ENCODE measurements around the gene EPOP. TPM values are rescaled to one million over a fixed set of nuclear protein-coding genes. Genes with fewer than 3 reads are reported as not detected.

The EPOP gene
- total and polyA plus RNA-seq, 2 of the 13 experiments (the other 11 are each of a cell fraction or from before 2014, with no cell fraction given): 14.7 to 37.8 TPM

DNA sequence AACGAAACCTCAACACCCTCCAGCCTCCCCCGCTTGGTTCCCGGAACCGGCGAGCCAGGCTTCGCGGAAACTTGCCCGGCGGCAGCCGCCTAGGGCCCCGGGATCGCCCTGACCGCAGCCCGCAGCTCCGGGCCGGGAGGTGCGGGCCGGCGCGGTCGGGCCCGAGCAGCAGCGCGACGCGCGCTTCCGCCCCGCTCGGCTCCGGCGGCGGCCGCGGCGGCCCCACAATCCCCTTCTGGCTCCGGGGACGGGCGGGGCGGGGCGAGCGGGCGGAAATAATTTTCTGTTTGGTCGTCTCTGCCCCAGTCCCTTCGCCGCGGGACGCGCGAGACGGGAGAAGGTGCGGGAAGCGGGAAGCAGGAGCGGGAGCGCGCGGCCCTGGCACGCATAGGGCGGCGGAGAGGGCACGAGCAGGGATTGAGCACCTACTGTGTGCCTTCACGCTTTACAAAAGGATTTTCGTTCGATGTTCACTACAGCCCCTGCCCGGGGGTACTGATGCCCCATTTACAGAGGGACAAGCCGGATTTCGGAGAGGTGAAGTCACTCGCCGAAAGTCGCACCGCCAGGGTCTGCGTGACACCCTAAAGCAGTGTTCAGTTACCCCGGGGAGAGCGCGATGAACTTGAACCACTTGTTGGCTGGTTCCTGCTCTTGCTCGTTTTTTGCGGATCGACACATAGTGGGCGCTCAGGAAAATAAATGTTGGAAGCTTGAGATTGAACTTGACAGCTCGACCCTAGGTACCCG is 27.6 kb upstream of the EPOP start (continued):
- TF ChIP-seq WIZ (CRISPR knock-in tag; IDR thresholded peaks at IDR 0.05) (no peak), AKAP8 (CRISPR knock-in tag; IDR thresholded peaks at IDR 0.05) (peak; percentile 95), ZNF615 (CRISPR knock-in tag; IDR thresholded peaks at IDR 0.05; ENCODE audit: borderline replicate concordance) (0 out of 2 replicates have a peak, but pooled peaks have one; percentile 61), U2AF2 (IDR thresholded peaks at IDR 0.05; ENCODE audit: low read depth, low read length) (no peak), YY1 (IDR thresholded peaks at IDR 0.05; ENCODE audit: insufficient read depth, insufficient replicate concordance, low read depth, low read length) (peak; percentile 64), ZNF878 (CRISPR knock-in tag; IDR thresholded peaks at IDR 0.05) (peak; percentile 57; the same call in 1 of the 2 replicates), POGZ (CRISPR knock-in tag; IDR thresholded peaks at IDR 0.05) (peak; percentile 59; the same call in 1 of the 2 replicates), MTA3 (CRISPR knock-in tag; IDR thresholded peaks at IDR 0.05) (no peak), PHF5A (CRISPR knock-in tag; IDR thresholded peaks at IDR 0.05; ENCODE audit: low read depth, unreplicated experiment) (peak; percentile 24), DMAP1 (CRISPR knock-in tag; IDR thresholded peaks at IDR 0.05) (peak; percentile 76; the same call in 1 of the 2 replicates), ZNF512B (CRISPR knock-in tag; IDR thresholded peaks at IDR 0.05; ENCODE audit: borderline replicate concordance) (no peak; the same call in 1 of the 2 replicates), SRF (IDR thresholded peaks at IDR 0.05; ENCODE audit: low read depth, low read length) (no peak), ATF6 (CRISPR knock-in tag; conservative IDR thresholded peaks at IDR 0.05) (no peak), DPF2 (CRISPR knock-in tag; IDR thresholded peaks at IDR 0.05; ENCODE audit: borderline replicate concordance, low read depth) (no peak), ZNF317 (CRISPR knock-in tag; IDR thresholded peaks at IDR 0.05) (peak; percentile 59; the same call in 1 of the 2 replicates), ZBTB49 (CRISPR knock-in tag; IDR thresholded peaks at IDR 0.05; ENCODE audit: borderline replicate concordance) (peak; percentile 85; the same call in 1 of the 2 replicates), ZNF788 (CRISPR knock-in tag; IDR thresholded peaks at IDR 0.05; ENCODE audit: borderline replicate concordance) (peak; percentile 78), ZNF619 (CRISPR knock-in tag; IDR thresholded peaks at IDR 0.05) (no peak; the same call in 1 of the 2 replicates), JDP2 (CRISPR knock-in tag; IDR thresholded peaks at IDR 0.05; ENCODE audit: borderline replicate concordance) (peak; percentile 54; the same call in 1 of the 2 replicates), ZNF101 (CRISPR knock-in tag; IDR thresholded peaks at IDR 0.05; ENCODE audit: borderline replicate concordance, low read depth) (no peak)
- TF ChIP-seq, protein P1, sequence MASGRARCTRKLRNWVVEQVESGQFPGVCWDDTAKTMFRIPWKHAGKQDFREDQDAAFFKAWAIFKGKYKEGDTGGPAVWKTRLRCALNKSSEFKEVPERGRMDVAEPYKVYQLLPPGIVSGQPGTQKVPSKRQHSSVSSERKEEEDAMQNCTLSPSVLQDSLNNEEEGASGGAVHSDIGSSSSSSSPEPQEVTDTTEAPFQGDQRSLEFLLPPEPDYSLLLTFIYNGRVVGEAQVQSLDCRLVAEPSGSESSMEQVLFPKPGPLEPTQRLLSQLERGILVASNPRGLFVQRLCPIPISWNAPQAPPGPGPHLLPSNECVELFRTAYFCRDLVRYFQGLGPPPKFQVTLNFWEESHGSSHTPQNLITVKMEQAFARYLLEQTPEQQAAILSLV (CRISPR knock-in tag; IDR thresholded peaks at IDR 0.05; ENCODE audit: borderline replicate concordance): no peak
